Tibial artery (tissue), 4 donors: ENCODE data around the gene TMEM231.

Experiments used
- DNase-seq, 2 donors: peaks; one replicate each; pipeline ENCODE4 v3.0.0-alpha.2; 2019
- H3K27ac ChIP-seq, 2 donors: fragments of 200-600 bp; sonication (generic) in 1 of 2; 1 replicate in 1 of 2; 2 replicates in 1 of 2; pipeline ENCODE4 v1.5.1; 2018 to 2019; ENCODE audit warnings: mild to moderate bottlenecking in 1 of 2
- H3K27me3 ChIP-seq, 2 donors: fragments of 200-600 bp; sonication (generic) in 1 of 2; one replicate each; pipeline versions ENCODE4 v1.5.1 to v1.6.0; 2016 to 2019
- H3K36me3 ChIP-seq, 3 donors: fragments of 200-600 bp; sonication (generic) in 2 of 3; one replicate each; pipeline ENCODE4 v1.5.1; 2016 to 2019; ENCODE audit warnings: mild to moderate bottlenecking in 2 of 3
- H3K4me1 ChIP-seq, 4 donors: fragments of 200-600 bp; sonication (generic) in 2 of 4; 1 replicate in 3 of 4; 2 replicates in 1 of 4; pipeline ENCODE4 v1.5.1; 2016 to 2019
- H3K4me3 ChIP-seq, 2 donors: fragments of 200-600 bp; sonication (generic) in 1 of 2; 1 replicate in 1 of 2; 2 replicates in 1 of 2; pipeline ENCODE4 v1.5.1; 2018 to 2019; ENCODE audit warnings: mild to moderate bottlenecking in 2 of 2
- H3K9me3 ChIP-seq, 3 donors: fragments of 200-600 bp; sonication (generic) in 1 of 3; one replicate each; pipeline ENCODE4 v1.5.1; 2016 to 2019
- intact Hi-C: fragments of 100-400 bp; cut with DNase I; formaldehyde crosslinking; loops from one replicate; pipeline ENCODE4 v1.15.0; 2023; ENCODE audit warnings: low total_unique reads
- TF ChIP-seq, protein P1 (sequence below), 2 experiments: fragments of 200-600 bp in 1 of 2; fragments of 450-650 bp in 1 of 2; IDR thresholded peaks; one replicate each; pipeline ENCODE4 v1.5.1; 2017 to 2019; ENCODE audit warnings: antibody characterized with exemption in 2 of 2, mild to moderate bottlenecking in 1 of 2, moderate library complexity in 1 of 2

TMEM231 gene

DNA sequence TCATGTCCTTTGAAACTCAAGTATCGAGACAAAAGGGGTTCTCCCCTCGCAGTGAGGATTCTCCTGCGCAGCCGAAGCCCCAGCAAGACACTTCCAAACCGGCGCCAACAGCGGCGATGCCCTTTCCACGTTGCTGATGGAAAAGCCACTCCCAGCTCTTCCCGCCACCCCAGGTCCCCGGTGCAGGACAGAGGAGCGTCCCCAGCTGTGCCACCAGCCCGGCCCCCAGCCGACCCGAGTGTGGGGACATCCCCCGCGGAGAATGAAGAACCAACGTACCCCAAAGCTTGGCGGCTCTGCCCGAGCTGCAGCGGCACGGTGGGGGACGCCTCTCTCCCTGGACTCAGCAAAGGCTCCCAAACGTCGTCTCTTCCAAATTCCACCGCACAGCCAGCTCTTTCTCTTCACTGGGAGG is 61.4 kb downstream of the TMEM231 start:
- no peak for DNase-seq
- Histone ChIP-seq H3K4me3 (peak overlapping the region; percentile 46 to 57), H3K27ac (peak overlapping the region; percentile 42 to 56), H3K36me3 (no peaks in the 10 kb centered on the region), H3K27me3 (no peaks in the 10 kb centered on the region), H3K9me3 (no peaks in the 10 kb centered on the region), H3K4me1 (peaks cover 0 to 38% (median 19%) of the 10 kb centered on the region in 4 donors)
- intact Hi-C loops, result no loop called here
- TF ChIP-seq, protein P1, sequence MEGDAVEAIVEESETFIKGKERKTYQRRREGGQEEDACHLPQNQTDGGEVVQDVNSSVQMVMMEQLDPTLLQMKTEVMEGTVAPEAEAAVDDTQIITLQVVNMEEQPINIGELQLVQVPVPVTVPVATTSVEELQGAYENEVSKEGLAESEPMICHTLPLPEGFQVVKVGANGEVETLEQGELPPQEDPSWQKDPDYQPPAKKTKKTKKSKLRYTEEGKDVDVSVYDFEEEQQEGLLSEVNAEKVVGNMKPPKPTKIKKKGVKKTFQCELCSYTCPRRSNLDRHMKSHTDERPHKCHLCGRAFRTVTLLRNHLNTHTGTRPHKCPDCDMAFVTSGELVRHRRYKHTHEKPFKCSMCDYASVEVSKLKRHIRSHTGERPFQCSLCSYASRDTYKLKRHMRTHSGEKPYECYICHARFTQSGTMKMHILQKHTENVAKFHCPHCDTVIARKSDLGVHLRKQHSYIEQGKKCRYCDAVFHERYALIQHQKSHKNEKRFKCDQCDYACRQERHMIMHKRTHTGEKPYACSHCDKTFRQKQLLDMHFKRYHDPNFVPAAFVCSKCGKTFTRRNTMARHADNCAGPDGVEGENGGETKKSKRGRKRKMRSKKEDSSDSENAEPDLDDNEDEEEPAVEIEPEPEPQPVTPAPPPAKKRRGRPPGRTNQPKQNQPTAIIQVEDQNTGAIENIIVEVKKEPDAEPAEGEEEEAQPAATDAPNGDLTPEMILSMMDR (IDR thresholded peaks at IDR 0.05), result no peak

DNA sequence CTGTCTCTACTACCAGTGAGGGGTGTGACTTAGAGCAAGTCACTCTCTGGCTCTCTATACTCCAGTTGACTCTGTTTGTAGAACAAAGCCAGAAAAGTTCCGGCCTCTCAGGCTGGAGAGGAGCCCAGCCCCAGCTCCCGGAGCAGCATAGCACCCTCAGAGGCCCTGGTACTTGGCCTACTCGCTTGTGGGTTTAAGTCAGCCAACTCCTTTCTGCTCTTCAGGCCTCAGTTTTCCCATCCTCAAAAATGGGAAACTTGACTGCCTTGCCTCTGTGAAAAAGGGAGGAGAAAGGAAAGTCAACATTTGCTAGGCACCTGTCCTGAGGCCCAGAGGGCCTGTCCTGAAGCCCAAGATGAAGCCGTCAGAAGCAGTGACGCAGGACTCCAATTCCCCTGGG is 61.9 kb downstream of the TMEM231 start:
- intact Hi-C loops, result no loop called here
- TF ChIP-seq, protein P1 (IDR thresholded peaks at IDR 0.05), result no peak
- Histone ChIP-seq H3K4me3 (peak overlapping the region; percentile 46 to 57), H3K27me3 (no peaks in the 10 kb centered on the region), H3K36me3 (no peaks in the 10 kb centered on the region), H3K27ac (peak overlapping the region; percentile 42 to 56), H3K4me1 (peaks cover 0 to 33% (median 19%) of the 10 kb centered on the region in 4 donors), H3K9me3 (no peaks in the 10 kb centered on the region)
- no peak for DNase-seq

DNA sequence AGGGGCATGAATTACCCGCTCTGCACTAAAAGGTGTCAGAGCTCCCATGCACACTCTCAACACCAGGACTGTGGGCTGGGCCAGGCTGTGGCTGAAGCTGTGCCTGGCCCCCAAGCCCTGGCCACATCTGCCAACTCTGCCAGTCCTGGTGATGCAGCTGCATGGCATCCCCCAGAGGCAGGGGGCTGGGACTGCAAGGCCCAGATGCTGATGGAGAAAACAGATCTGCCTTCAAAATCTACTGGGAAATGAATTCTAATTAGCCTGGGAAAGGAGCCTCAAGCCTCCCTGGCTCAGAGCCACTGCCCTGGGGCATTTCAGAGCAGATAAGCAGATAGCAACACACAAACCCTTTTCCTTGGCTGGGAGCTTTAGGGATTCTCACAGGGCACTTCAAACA is 64.2 kb downstream of the TMEM231 start:
- H3K27me3 ChIP-seq, result no peaks in the 10 kb centered on the region
- H3K9me3 ChIP-seq, result no peaks in the 10 kb centered on the region
- TF ChIP-seq, protein P1 (IDR thresholded peaks at IDR 0.05), result no peak
- intact Hi-C loops, result no loop called here
- peaks cover 0 to 19% (median 13%) of the 10 kb centered on the region in 4 donors for H3K4me1 ChIP-seq
- H3K36me3 ChIP-seq, result no peaks in the 10 kb centered on the region
- no peak overlapping the region for H3K27ac ChIP-seq
- H3K4me3 ChIP-seq, result no peak overlapping the region
- DNase-seq, result no peak

DNA sequence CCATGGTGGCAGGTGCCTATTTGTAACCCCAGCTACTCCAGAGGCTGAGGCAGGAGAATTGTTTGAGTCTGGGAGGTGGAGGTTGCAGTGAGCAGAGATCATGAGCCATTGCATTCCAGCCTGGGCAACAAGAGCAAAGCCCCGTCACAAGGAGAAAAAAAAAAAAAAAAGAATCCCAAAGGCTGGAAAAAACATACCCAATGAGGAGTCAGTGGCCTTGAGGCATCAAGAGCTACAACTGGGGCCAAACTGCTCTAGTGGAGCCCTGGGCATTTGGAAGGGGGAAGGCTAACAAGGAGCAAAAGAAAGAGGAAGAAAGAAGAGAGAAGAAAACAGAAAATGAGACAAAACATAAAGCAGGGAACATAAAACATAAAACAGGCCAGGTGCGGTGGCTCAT is 67.7 kb downstream of the TMEM231 start:
- intact Hi-C loops, result no loop called here
- TF ChIP-seq, protein P1 (IDR thresholded peaks at IDR 0.05), result no peak
- H3K9me3 ChIP-seq, result no peaks in the 10 kb centered on the region
- no peaks in the 10 kb centered on the region for H3K4me1 ChIP-seq
- no peaks in the 10 kb centered on the region for H3K27me3 ChIP-seq
- DNase-seq, result no peak
- no peak overlapping the region for H3K4me3 ChIP-seq
- H3K36me3 ChIP-seq, result no peaks in the 10 kb centered on the region
- H3K27ac ChIP-seq, result no peak overlapping the region
